HG03097 (cell line): ENCODE measurements around the gene CAMTA1.

Experiments used
- ATAC-seq: cut with Tn5 transposase; IDR thresholded peaks from one replicate; pipeline ENCODE4 v1.9.1; 2021; ENCODE audit not compliant: unreplicated experiment, low FRiP score

CAMTA1 gene

DNA sequence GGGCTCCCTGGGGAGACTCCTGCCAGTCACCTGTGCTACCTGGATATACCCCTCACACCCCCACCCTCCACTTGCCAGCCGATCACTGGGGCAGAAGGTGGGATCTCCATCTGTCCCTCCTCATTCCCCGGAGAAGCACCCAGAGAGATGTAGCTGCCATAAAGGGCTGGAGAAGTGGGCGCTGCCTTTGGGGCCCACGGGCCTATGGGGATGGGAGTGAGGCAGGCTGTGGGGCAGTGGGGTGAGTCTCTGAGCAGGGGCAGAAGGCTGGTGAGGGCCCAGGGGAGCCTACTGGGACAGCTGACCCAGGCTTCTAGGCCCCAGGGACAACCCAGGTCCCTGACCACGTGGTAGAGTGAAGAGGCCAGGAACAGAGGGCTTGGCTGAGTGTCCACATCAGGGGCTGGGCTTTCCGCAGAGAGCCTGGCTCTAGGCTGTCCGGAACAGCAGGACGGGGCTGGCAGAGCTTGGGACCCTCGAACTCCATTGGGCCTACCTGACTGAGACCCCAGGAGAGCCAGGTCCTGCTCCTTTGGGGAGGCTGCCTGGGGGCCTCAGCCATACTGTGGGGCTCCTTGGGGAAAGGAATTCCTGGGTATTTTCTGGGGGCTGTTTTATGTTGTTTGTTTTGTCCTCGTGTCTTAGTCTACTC, 780.0 kb downstream of the CAMTA1 start:
- ATAC-seq, result no peak

- ATAC-seq, result no peak
These were observed 781.4 kb downstream of the CAMTA1 start for GRCh38 chr1:7566417-7567375.

- ATAC-seq, result no peak
These were observed 782.1 kb downstream of the CAMTA1 start for GRCh38 chr1:7567376-7567775.

DNA sequence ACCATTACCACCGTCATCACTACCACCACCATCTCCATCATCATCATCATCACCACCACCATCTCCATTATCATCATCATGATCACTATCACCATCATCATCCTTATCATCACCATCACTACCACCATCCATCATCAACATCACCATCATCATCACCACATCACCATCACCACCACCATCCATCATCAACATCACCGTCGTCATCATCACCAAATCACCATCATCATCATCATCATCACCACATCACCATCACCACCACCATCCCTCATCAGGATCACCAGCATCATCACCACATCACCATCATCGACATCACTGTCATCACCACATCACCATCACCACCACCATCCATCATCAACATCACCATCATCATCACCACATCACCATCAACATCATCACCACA, 782.8 kb downstream of the CAMTA1 start:
- ATAC-seq, result no peak

DNA sequence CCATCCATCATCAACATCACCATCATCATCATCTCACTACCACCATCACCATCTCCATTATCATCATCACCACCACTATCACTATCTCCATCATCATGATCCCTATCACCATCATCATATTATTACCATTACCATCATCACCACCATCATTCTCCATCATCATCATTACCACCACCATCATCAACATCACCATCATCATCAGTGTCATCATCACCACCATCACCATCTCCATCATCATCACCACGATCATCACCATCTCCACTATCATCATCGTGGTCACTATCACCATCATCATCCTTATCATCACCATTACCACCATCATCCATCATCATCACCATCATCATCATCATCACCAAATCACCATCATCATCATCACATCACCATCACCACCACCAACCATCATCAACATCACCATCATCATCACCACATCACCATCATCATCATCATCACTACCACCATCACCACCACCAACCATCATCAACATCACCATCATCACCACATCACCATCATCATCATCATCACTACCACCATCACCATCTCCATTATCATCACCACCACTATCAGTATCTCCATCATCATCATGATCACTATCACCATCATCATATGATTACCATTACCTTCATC, 783.8 kb downstream of the CAMTA1 start:
- ATAC-seq, result no peak

DNA sequence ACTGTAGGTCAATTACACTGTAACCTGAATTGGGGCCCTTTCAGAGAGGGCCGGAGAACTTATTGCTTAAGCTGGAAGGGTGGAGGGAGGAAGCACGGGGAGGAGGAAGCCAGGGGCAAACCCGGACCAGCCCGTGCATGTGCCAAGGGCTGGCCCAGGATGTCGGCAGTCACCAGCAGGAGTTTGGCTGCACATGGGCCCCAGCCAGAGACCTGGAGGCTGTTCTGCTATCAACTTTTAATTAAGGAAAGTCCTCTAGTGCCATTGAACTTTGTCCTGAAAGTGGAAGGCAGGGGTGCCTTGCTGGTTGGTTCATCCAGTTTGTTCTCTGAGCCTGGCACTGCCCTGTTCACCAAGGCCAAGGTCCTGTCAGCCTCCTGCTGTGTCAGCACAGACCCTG, 785.1 kb downstream of the CAMTA1 start:
- ATAC-seq, result no peak

GRCh38 chr1:7572654-7573152, 787.4 kb downstream of the CAMTA1 start:
- ATAC-seq, result no peak

GRCh38 chr1:7573481-7573880, 788.2 kb downstream of the CAMTA1 start:
- no peak for ATAC-seq

- ATAC-seq, result no peak
These were observed 789.1 kb downstream of the CAMTA1 start for GRCh38 chr1:7574121-7575040.

GRCh38 chr1:7575041-7575400, 789.8 kb downstream of the CAMTA1 start:
- ATAC-seq, result no peak

DNA sequence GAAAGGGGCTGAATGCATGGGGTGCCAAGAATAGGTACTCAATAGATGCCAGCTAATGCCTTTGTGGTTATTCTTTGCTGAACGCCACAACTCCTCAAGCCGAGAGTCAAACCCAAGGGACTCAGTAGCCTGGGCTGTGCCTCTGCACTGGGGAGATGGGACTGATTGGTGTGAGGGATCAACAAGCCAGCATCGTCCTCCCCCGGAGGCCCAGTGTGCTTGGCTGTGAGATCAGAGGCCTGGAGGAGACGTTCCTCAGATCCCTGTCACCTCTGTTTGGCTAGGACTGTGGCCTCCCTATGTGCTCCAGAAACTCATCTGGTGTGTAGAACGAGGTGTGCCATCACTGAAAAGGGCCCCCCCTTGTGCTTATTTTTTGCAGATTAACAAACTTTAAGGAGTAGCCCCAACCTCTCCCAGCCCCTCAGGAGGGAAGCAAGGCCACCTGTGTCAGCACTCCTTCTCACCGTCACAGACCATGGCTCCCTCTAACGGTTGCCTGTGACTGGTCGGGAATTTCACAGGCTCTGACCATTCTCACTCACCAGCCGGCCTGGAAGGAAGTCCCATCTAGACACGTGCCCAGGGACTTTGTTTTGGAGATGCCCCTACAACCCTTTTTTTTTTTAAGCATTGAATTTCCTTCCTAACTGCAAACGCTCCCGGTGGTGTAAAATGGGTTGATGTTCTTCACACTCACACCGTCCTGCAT, 791.8 kb downstream of the CAMTA1 start:
- ATAC-seq, result no peak

- no peak for ATAC-seq
These were observed 793.0 kb downstream of the CAMTA1 start for GRCh38 chr1:7578206-7578605.

DNA sequence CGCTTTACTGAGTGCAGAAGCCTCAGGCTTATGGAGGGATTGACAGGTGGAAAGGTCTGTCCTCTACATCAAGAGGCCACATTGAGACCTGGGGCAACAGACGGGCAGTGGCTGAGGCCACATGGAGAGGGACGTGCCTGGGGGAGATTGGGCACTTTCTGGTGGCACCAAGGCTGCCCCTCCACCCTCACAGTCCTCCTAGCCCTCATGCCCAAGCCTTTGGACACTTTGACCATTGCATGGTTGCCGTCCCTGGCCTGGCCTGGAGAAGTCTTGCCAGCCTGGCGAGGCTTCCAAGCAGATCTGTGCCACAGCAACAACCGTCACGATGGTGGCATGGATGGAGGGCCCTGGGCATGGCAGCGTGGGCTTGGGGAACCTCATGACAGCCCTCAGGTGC, 793.8 kb downstream of the CAMTA1 start:
- ATAC-seq, result no peak

DNA sequence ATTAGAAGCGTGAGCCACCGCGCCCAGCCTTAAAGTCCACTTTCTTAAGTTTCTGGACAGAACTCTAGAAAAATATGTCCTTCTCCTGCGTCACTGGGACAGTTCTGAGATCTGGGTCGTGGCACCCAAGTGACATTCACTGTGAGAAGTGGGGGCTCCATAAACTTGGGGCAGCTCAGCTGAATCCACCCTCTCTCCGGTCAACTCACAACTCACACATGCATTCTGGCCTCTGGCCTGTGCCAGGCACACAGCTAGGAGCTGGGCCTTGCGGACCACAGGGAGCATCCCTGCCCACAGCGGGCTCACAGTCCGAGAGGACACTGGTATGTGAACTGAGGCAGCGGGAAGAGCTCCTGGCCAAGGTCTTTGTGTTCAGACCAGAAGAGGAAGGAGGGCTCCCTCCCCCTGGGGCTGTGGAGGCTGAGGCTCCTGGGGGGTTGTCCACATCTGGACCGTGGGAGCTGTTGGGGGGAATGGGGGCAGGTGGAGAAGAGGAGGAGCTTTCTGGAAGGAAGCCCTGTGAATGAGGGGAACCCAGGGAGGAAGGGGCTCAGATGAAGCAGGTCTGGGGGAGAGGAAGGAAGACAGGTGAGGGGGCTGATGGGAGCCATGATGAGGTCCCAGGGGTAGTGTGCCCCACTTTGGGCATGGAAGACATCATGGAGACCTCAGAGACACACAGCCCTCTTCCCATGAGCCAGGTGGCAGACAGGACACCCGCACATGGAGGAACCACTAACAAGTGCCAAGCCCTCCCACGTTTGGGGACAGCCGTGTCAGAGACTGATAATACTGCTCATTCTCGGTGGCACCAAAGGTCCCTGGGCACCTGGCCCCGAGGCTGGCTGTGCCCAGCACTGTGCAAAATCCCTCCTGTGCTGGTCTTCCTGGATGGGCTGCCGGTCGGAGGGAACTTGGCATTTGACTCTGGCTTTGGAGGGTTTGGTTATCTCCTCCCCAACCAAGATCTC, 794.9 kb downstream of the CAMTA1 start:
- no peak for ATAC-seq

DNA sequence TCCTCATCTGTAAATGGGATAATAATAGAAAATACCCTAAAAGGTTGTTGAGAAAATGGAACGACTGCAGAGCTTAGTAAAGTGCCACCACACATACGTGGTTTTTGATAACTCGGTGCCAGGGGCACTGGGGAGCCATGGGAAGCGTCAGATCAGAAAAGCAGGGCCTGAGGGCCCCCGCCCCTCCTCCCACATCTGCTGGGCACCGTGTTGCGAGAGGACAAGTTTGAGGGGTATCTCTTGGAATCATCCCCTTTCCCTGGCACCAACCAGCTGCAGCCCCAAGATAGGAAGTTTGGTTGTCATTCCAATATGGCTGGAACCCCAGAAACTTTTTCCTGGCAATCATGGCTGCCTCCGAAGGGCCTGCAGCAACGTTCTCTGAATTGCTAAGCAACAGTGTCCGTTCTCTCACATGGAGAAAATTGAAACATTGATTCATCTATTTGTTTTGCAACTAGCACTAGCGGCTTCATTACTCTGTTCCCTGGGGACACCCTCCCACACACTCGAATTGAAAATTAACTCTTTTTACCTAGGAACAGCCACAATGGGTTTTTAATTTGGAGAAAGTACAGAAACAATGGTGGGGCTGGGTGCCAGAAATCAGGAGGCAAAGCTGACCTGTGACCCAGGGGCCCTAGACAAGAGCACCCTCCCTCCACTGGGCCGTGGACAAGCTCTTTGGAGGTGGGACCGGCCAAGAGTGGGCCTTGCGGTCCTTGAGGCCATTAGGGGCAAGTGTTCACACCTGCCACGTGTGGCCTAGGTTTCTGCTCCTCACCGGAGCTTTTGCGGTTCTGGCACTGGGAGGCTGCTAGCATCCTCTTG, 795.9 kb downstream of the CAMTA1 start:
- no peak for ATAC-seq

- no peak for ATAC-seq
These were observed 796.7 kb downstream of the CAMTA1 start for GRCh38 chr1:7581754-7582459.

DNA sequence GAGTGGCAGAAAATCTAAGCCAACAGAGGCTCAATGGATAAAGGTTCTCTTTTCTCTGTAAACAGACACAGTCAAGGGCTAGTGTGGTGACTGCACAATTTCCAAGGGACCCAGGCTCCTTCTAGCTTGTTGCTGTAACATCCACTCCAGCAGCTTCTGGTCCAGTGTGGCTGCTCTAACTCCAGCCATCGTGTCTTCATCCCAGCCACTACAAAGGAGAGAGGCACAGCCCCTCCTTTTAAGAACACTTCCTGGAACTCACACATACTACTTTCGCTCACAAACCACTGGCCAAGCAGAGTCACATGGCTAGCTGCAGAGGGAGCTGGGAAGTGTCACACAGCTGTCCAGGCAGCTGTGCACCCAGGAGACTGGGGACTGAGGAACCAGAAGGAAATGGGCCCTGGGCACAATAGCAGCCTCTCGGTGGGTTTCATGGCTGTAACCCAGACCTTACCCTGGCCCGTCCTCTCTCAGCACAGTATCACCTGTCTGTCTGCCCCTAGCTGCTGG, 797.3 kb downstream of the CAMTA1 start:
- ATAC-seq, result no peak
